HG03378 (cell line): ENCODE data around the gene PIGM.

ENCODE experiments used
- ATAC-seq: cut with Tn5 transposase; IDR thresholded peaks from one replicate; pipeline ENCODE4 v1.9.1; 2021; ENCODE audit warnings: mild to moderate bottlenecking, moderate library complexity; ENCODE audit not compliant: unreplicated experiment

PIGM gene

DNA sequence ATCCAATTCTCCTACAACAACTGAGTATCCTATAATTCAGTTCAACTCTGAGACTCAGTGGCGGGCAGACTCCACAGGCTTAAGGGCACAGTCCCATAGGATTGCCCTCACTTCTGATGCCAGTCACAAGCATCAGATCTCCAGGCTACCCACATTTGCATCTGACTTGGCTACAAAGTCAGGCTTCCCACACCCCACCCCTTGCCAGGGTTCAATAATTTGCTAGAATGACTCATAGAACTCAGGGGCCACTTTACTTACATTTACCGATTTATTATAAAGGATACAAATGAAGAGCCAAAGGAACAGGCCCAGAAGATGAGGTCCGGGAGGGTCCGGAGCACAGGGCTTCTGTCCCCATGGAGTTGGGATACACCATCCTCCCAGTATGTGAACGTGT, 41.8 kb downstream of the PIGM start:
- ATAC-seq: no peak

DNA sequence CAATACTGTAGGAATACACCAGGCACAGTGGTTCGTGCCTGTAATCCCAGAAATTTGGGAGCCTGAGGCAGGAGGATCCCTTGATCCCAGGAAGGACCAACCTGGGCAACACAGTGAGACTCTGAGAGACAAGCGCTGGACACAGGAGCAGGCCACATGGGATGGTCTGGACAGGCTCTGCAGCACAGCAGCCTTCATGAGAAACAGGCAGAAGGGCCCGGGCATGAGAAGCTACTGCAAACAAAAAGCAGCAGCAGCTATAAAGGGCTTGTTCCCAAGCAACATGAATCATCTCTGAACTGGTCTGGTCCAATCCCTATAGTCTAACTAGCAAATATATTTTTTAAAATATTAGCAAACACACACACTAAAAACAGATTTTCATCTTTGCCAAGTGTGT, 42.2 kb downstream of the PIGM start:
- ATAC-seq: no peak

DNA sequence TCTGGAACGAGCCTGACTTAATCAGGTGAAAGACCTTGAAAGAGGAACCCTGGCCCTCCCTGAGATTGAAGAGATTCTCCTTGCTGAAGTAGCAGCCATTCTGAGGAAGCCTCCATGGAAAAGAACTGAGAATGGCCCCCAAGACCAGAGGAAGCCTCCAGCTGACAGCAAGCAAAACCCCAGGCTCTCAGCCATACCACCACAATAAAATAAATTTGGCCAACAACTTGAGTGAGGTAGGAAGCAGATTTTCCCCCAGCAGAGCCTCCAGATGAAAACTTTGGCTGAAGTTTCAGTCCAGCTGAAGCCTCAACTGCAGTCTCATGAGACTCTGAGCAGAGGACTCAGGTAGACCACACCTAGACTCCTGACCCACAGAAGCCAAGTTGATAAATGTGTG, 43.8 kb downstream of the PIGM start:
- ATAC-seq: no peak

DNA sequence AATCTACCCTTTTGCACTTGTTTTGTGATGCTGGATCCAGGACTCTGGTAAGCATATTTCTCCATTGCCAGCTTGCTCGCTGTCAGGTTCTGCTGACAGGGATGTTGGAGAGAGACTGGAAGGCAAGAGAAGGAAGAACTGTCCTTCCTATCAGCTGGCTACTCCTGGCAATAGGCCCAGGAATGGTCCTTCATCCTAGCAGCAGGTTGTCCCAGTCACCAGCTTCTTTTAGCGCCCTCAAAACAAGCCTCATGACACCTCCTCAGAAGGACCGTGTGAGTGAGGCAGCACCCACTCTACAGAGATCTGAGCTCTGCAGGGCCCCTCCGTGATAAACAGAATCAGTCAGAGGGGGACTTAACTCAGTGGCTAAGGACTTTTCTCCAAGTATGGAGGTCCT, 44.6 kb downstream of the PIGM start:
- no peak for ATAC-seq

DNA sequence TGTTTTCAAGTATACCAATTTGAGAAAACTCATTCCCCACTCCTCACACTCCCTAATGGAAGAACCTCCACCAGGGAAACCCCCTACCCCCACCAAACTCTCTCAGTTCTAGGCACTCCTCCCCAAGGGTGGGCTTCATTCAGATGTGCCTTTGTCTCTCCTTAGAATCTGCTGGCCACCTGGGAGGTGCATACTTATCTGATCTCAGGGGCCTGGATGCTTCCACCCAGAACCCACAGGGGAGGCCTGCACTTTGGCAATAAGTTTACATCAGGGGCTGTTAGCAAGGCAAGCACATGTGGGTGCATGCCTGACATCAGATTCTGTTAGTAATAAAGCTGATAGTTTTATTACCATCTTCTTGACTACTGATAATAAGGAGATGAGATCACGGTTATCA, 45.3 kb downstream of the PIGM start:
- ATAC-seq: no peak

DNA sequence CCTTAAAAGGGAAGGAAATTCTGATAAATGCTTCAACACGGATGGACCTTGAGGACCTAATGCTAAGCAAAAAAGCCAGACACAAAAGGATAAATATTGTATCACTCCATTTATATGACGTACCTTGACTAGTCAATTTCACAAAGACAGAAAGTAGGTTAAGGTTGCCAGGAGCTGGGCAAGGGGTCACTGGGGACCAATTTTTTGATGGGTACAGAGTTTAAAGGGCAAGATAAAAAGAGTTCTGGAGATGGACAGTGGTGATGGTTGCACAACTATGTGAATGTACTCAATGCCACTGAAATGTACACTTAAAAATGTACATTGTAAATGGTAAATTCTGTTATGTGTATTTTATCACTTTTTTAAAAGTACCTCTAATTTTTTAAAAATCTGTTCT, 45.7 kb downstream of the PIGM start:
- ATAC-seq: no peak

DNA sequence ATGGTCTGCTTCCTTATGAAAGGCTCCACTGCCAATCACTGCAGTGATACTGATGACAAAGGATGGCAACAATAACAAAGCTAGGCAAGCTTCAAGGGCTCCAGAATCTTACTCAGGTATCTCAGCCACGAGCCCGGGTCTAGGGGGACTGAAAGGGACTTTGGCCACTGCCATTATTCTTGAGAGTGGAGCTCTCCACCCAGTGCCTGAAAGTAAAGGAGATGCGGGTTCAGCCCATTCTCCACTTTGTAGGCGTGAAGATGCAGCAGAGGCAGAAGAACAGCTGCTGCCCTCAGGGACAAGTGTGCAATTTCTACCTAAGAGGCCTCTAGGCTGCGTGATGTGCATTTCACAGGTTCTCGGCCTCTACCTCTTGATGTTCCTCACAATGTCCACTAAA, 46.3 kb downstream of the PIGM start:
- ATAC-seq: no peak

DNA sequence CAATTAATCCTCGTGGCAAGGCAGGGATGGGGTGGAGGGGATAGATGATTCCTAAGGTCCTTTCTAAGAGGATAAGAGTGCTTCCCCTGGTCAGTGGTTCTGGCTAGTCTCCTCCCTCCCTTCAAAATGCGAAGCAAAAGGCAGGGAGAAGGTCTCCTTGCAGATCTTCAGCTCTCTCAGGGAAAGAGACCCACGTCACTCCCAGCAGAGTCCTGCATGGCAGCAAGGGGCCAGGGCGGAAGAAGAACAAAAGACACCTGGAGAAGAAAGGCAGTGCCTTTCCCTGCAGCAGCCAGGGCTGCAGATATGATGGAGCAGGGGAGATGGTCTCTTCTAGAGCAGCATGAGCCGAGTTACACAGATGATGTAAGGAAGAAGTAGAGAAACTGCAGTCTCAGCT, 48.1 kb downstream of the PIGM start:
- no peak for ATAC-seq

DNA sequence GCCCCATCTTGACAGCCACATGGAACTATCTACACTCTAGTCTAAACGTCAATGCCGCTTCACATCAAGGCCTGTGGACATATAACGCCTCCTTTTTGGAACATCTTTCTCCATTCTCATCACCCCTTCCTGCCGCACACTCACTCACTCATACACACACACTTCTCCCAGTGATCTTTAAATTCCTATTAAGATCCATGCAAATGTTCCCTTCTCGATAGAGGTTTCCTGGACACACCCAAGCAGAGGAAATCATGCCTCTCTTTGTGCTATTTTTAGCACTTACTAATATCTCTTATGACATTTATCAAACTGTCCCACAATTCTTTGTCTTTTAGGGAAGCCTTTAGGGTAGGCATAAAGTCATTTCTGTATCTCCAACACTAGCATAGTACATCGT, 49.5 kb downstream of the PIGM start:
- ATAC-seq: no peak

DNA sequence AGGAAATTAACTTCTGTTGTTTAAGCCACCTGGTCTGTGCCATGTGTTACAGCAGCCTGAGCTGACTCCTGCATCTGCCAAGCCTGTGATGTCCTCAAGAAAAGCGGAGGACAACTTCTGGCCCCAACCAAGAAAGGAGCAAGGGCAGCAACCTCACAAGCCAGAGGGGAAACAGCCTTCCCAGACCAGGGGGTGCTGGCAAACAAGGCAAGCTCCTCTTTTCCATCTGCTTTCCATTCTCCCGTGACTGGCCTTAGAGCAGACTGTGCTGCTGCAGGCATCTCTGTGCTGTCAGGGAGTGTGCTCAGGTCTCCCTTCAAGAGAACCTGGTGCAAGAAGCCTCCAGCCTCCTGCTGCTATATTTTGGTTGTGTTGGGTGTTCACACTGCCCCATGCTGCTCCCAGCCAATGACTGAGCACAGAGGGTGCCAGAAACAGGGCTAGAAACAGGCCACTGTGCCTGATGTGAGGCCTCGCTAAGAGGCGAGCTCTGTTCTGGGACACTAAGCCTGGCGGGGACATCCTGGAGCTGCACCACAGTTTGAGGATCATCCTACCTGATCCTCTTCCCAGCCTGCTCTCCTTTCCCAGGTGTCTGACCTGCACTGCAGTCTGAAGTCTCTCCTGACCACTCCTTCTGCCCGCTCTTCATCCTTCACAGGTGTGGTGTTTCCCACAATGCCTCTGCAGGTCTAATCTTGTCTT, 50.3 kb downstream of the PIGM start:
- no peak for ATAC-seq

DNA sequence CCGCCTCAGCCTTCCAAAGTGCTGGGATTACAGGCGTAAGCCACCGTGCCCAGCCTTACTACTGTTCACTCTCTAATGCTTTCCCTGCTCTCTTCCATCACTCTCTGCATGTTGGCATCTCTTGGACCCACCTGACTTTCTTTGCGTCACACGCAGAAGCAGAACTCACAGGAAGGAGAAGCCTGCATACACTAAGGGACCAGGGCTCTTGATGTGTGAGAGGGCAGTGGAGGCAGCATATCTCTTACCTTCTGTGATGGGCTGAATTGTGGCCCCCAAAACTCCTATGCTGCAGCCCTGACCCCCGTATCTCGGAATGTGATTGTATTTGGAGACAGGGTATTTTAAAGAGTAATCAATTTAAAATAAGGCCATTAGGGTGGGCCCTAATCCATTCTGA, 51.0 kb downstream of the PIGM start:
- ATAC-seq: no peak

DNA sequence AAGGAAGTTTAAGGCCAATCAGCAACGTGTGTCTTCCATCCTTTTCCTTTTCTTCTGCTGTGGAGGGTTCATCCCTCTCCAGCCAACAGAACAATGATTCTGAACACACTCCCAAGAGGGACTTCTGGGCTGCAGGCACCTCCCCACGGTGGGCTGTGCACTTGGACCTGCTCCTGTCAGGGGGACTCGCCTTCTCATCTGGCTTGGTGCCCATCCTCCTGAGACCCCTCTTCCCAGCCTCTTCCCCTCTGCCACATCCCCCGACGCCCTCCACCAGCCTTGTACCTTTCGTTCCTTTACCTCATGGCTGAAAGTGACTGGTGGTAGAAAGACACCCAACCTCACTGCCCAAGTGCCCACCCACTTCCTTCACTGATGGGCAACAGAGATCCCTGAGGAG, 51.7 kb downstream of the PIGM start:
- no peak for ATAC-seq

DNA sequence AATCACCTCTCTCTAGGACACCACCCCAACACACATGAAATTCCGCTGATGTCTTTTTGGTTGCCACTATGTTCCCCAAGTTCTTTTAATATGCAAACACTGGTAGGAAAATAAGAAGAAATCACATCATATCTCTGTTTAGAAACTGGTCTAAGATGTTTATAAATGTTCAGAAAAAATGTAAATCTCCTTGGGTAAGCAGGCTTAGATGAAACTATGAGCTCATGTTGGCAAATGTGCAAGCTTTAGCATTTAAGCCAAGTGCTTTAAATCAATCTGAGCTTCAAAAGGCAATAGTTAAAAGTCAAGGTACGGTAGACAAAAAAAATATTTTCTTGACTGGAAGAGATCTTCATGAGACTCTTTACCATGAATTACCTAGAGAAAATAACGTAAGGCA, 52.5 kb downstream of the PIGM start:
- no peak for ATAC-seq

DNA sequence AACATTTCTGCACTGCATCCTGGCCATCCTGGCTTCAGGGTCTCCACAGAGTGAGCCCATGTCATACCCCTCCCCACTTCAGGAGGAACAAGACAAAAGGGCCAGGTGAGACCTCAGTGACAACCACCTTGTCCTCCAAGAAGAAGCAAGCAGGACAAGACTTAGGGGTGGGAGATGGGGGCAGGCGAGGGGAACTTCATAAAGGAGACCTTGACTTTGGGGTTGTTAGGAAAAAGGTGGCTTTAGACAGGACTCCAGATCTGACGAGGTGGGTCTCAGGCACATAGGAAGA, 53.7 kb downstream of the PIGM start:
- ATAC-seq: no peak

DNA sequence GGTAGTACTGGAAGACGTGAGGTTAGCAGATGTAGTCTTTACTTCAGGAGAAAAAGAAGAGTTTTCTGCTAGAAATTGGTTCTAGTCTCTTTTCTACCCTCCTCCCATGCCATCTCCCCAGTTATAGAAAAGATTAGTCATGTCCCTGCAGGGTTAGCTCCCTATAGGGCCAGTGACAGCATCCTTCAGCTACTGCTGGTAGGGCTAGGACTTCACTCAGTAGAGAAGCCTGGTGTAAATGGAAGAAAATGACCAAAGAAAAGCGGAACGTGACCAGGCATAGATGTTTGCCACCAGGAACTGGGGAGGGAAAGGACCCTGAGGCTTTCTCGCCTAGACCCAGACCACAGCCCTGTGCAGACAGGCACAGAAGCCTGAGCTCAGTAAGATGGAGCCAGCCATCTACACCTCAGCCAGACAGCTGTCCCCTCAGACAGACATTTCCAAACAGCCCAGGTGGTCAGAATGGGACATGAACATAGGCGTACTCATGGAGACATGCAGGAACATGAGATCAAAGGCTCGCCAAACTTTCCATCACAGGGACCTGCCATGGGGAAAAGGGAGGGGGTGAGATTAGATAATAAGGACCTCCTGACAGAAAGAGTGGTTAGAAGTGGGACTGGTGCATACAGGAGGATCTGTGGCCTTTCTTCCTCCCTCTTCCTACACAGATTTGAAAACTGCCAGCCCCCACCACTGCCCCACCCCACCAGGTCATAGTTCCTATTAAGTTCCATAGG, 54.3 kb downstream of the PIGM start:
- no peak for ATAC-seq
